Neutrophil (primary cell): ENCODE data around the gene MPEG1.

Source experiments
- H3K27ac ChIP-seq: fragments of 200-600 bp; sonication (generic); 2 replicates; pipeline ENCODE4 v1.5.1; 2016; ENCODE audit warnings: mild to moderate bottlenecking, moderate library complexity
- H3K27me3 ChIP-seq: fragments of 200-600 bp; sonication (generic); 2 replicates; pipeline ENCODE4 v1.6.0; 2016; ENCODE audit warnings: mild to moderate bottlenecking
- H3K36me3 ChIP-seq: fragments of 200-600 bp; sonication (generic); 2 replicates; pipeline ENCODE4 v1.5.1; 2017
- H3K4me1 ChIP-seq, 2 experiments: fragments of 200-600 bp in 1 of 2; sonication (generic) in 1 of 2; 1 replicate in 1 of 2; 2 replicates in 1 of 2; pipeline versions ENCODE4 v1.5.1 to v1.6.1; 2013 to 2016; ENCODE audit warnings: low read depth in 1 of 2, low read length in 1 of 2, mild to moderate bottlenecking in 1 of 2, moderate library complexity in 1 of 2; ENCODE audit not compliant: control insufficient read depth in 1 of 2, insufficient read depth in 1 of 2
- H3K4me3 ChIP-seq, 2 experiments: fragments of 200-600 bp in 1 of 2; sonication (generic) in 1 of 2; 1 replicate in 1 of 2; 2 replicates in 1 of 2; pipeline ENCODE4 v1.5.1; 2013 to 2016; ENCODE audit warnings: low read depth in 1 of 2, low read length in 1 of 2, mild to moderate bottlenecking in 1 of 2, moderate library complexity in 1 of 2
- H3K9me3 ChIP-seq: fragments of 200-600 bp; sonication (generic); 2 replicates; pipeline ENCODE4 v1.5.1; 2016
- CTCF ChIP-seq: fragments of 200-600 bp; sonication (generic); IDR thresholded peaks from 2 replicates; pipeline ENCODE4 v1.5.1; 2016; ENCODE audit warnings: antibody characterized with exemption

MPEG1 gene

GRCh38 chr11:59212744-59213631, at the start of gene MPEG1:
MPEG1 (minus strand) TSS chr11:59212927; CDS start chr11:59212865, 62 bp downstream.
- Histone ChIP-seq H3K4me3 (peak within 1 kb of the TSS; percentile 33 to 66), H3K9me3 (no peaks in the 10 kb centered on the region), H3K27me3 (no peaks in the 10 kb centered on the region), H3K27ac (peak within 1 kb of the TSS; percentile 99), H3K36me3 (no peaks in the 10 kb centered on the region), H3K4me1 (peaks cover 91 to 100% of the 10 kb centered on the region in 2 experiments)
- TF ChIP-seq CTCF = no peak

- no peaks in the 10 kb centered on the region for H3K27me3 ChIP-seq
- H3K9me3 ChIP-seq = no peaks in the 10 kb centered on the region
- H3K4me3 ChIP-seq = no peak overlapping the region
- peak overlapping the region; percentile 98 for H3K27ac ChIP-seq
- no peaks in the 10 kb centered on the region for H3K36me3 ChIP-seq
- H3K4me1 ChIP-seq = peaks cover 41 to 71% of the 10 kb centered on the region in 2 experiments
- no peak for TF ChIP-seq CTCF
These were observed 49.6 kb upstream of the MPEG1 start for GRCh38 chr11:59262177-59262818.

- peaks cover 35 to 61% of the 10 kb centered on the region in 2 experiments for H3K4me1 ChIP-seq
- no peaks in the 10 kb centered on the region for H3K36me3 ChIP-seq
- TF ChIP-seq CTCF = no peak
- no peaks in the 10 kb centered on the region for H3K27me3 ChIP-seq
- H3K27ac ChIP-seq = peak overlapping the region; percentile 4
- no peak overlapping the region for H3K4me3 ChIP-seq
- H3K9me3 ChIP-seq = no peaks in the 10 kb centered on the region
These were observed 48.4 kb upstream of the MPEG1 start for GRCh38 chr11:59261150-59261549.

GRCh38 chr11:59259867-59260475, 47.2 kb upstream of the MPEG1 start:
- Histone ChIP-seq H3K9me3 (no peaks in the 10 kb centered on the region), H3K27ac (peak overlapping the region; percentile 2), H3K4me3 (no peak overlapping the region), H3K36me3 (no peaks in the 10 kb centered on the region), H3K4me1 (peaks cover 34 to 55% of the 10 kb centered on the region in 2 experiments), H3K27me3 (no peaks in the 10 kb centered on the region)
- no peak for TF ChIP-seq CTCF

GRCh38 chr11:59259047-59259446, 46.3 kb upstream of the MPEG1 start:
- Histone ChIP-seq H3K27ac (peak overlapping the region; percentile 25), H3K36me3 (no peaks in the 10 kb centered on the region), H3K4me1 (peaks cover 34 to 55% of the 10 kb centered on the region in 2 experiments), H3K4me3 (no peak overlapping the region), H3K27me3 (no peaks in the 10 kb centered on the region), H3K9me3 (no peaks in the 10 kb centered on the region)
- TF ChIP-seq CTCF = no peak
